UCSD-AML1 (cell line): ENCODE measurements around the gene RC3H2.
A peak's percentile ranks its signal among the peaks of the same experiment; 100 is the strongest.

ENCODE experiments used
- DNase-seq: peaks from one replicate; lab custom pipeline; 2025; ENCODE audit not compliant: unreplicated experiment; lab: John Stamatoyannopoulos, UW

The RC3H2 gene

GRCh38 chr9:122904823-122905710 lies at the start of gene RC3H2:
RC3H2 (minus strand) TSS chr9:122905359; CDS start chr9:122897509, 7,850 bp downstream.
- DNase-seq, result peak; percentile 97

- DNase-seq, result no peak
These were observed 49.1 kb upstream of the RC3H2 start for GRCh38 chr9:122954253-122954691.

DNA sequence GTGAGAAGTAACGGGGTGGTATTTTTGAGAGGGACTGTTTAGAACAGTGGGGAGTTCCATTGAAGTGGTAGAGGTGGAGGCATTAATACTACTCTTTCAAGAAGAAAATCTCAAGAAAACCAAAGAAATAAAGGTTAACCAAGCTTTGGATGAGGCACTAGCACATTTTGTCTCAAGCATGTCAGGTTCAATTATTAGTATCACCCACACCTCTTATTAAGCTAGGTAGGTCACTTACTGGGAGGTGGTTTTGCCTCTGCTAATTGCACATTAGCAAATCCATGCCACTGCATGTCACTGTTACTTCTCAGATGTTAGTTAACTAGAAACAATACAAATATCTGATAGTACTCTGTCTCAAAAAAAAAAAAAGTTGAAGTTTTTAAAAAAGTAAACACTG lies 45.9 kb upstream of the RC3H2 start:
- no peak for DNase-seq

DNA sequence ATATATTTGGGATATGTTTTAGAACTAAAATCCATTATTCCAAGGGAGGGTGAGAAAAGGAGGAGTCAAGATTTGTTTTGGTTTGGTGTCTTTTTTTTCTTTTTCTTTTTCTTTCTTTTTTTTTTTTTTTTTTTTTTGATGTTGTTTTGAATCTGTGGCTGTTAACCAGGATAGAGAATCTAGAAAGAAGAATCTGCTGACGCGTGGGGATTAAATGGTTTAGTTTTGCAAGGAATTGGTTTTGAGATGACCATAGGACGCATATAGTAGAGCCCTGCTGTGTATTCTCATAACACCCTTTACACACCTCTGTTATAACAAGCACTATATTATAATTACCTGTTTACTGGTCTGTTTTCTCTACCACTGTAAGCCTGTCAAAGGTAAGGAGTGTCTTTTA lies 45.1 kb upstream of the RC3H2 start:
- DNase-seq, result no peak

DNA sequence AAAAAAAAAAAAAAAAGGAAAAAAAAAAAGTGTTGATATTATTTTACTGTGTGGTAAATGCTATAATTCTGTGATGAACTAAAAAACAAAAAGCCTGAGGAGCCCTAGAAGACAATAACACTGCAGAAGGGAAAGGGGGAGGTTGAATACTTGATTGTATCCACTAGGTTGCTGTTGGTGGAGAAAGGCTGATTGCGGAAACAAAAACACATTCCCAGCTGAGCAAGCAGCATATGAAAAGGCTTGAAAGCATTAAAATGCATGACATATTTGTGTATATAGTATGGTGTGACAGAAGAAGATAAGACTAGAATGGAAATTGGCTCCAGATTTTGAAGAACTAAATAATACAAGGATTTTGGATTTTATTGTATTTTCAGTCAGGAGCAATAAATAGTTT lies 44.5 kb upstream of the RC3H2 start:
- no peak for DNase-seq

- no peak for DNase-seq
These were observed 43.2 kb upstream of the RC3H2 start for GRCh38 chr9:122948313-122948712.

DNA sequence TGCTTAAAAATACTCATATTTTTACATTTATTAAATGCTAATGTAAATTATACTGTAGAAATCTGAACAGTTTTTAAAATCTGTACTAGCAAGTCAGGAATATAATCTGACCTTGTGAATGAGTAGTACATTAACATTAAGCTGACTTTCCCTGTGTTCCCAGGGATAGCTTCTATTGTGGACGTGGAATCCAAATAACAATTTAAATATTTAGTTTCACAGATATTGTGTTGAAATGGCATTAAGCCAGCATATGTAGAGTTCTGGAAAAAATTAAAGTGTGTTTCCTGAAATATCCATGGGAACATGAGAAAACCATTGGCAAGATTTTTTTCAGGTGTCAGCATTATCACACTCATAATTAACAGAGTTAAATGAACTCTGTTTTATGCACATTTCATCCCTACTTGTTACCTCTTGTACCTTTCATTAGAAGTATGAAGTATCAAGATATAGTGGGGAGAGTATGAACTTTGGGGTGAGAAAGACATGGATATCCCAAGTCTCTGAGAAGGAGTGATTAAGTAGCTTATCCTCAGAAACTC lies 41.4 kb upstream of the RC3H2 start:
- no peak for DNase-seq

DNA sequence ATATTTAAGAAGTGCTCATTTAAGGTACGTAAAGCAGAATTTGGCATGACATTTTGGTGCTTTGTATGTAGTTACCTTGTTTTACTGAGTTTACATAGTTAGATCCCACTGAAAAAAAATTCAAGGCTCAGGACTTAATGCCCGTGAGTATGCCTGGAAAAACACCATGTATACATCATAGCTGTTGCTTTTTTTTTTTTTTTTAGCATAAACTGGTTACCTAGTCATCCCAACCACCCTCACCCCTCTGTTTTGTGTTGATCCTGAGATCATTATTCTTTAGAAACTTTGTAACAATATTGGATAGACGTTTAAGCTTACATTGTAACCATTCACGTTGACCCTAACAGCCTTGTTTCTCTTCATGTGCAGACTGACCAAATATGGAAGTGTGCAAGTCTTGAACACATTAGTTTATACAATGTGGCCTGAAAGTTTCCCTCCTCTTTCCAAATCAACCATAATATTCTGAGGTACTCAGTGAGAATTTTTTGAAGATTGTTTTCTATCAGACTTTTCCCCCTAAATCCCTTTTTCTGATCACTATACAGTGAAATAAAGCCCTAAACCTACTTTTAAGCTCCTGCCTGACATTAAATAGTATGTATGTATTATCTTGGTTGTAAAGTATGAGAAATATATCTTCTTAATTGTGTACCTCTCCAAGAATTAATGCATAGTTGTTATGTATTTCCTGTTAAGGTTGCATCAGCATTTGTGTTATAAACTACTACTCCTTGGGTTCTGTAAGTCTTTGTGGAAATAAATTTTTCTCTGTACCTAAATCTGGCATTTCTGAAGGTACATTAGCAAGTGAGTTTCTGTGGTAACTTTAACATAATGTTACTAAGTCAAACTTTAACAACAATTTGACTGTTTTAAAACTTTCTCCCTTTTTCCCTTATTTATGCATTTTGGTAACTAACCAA lies 40.1 kb upstream of the RC3H2 start:
- DNase-seq, result no peak

DNA sequence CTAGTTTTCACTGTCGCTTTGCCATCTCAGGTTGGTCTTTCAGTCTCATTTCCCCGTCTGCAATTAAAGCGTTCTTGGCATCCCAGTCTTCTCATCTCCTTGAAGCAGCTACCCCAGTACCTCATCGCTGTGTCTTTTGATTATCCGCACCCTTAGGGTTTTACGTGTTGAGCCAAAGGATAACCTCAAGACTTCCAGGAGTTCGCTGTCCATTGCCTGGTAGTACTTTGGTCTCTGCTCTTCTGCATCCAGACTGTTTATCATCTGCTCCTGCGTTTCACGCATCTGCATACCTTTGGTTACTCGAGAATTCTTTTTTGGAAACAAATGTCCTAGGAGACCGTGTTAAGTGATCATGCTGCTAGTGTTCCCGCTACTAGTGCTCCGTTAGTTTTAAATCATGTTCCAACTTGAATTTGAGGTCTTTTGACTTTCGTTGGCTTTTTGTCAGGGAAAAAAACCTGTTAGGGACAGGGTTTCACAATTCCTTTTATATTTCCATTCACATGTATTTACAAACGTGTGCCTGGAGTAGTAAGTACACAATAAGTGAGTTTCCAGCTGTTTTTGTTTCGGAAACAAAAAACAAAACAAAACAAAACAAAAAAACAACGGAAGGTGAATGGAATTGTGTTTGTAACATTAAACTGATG lies 36.5 kb upstream of the RC3H2 start:
- no peak for DNase-seq

GRCh38 chr9:122940749-122941581 lies 35.8 kb upstream of the RC3H2 start, which contains the start of gene RABGAP1:
RABGAP1 (plus strand) TSS chr9:122941020; CDS start chr9:122957060, 16,040 bp downstream.
- peak; percentile 97 for DNase-seq

GRCh38 chr9:122940454-122940748 lies 35.2 kb upstream of the RC3H2 start:
- DNase-seq, result no peak

GRCh38 chr9:122939601-122940000 lies 34.4 kb upstream of the RC3H2 start:
- no peak for DNase-seq

DNA sequence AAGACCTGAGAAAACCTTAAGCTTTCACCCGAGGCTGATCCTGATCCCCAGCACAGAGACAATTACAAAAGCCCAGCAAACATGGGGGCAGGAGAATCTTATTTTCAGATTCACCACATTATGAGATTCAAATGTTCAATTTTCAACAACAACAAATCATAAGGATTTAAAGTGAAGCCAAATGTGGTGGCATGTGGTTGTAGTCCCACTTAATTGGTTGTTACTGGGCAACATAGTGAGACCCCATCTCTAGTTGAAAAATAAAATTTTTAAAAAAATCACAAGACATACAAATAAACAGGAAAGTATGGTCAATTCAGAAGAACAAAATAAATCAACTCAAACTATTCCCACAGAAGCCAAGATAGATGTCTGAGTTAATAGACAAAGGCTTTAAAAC lies 31.7 kb upstream of the RC3H2 start:
- no peak for DNase-seq

DNA sequence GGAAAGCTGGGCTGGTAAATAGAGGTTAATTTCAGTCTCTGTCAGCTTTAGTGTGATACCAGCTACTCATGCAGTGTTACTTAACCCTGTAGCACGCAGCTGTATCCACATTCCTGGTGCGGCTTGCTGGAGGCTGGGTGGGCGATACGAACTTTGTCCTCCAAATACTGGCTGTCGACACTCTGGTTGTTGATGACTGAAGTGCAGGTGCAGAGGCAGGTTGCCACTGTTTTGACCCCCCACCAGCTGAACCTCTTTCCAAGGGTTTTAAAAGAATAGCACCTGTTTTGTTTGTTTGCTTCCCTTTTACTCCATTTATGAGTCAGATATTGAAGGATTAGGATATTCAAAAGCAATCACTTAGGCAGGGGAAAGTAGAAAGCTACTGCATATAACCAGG lies 31.3 kb upstream of the RC3H2 start:
- no peak for DNase-seq

- peak; percentile 96 for DNase-seq
These were observed 26.3 kb upstream of the RC3H2 start, which contains the start of gene ZBTB26 for GRCh38 chr9:122931226-122932121. ZBTB26 (minus strand) TSS chr9:122931512; CDS start chr9:122919934, 11,578 bp downstream.

DNA sequence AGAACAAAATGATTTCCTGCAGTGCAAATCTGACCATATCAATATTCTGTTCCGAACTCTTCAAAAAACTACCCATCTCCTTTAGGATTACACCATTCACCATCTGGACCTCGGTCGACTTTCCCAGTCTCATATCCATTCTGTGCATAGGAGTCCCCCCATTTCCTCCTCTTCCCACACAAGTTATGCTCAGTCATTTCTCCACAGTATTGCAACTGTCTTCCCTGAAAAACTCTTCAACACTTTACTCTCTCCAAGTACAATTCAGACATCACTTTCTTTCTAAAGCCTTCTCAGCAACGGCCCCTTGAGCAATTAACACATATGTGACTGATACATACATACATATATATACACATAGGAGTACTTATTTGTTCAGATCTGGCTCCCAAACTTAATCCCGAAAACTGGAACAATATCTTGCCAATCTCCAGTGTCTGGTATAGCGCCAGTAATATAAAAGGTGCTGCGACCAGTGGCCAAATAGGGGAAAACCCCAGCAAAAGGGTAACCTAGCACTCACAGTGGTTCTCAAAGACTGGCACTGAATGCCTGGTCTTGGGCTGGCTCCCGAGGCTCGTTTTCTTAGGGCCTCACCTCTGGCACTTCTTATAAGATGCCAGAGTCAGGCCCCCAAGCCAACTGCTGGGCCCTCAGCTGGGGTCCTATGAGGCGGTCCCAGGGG lies 25.5 kb upstream of the RC3H2 start:
- DNase-seq, result no peak

- no peak for DNase-seq
These were observed 24.7 kb upstream of the RC3H2 start for GRCh38 chr9:122929796-122930354.

- no peak for DNase-seq
These were observed 18.8 kb upstream of the RC3H2 start for GRCh38 chr9:122923947-122924346.
